Activated CD4-positive, alpha-beta T cell treated with anti-CD3 and anti-CD28 coated beads for 4 hours (primary cell): ENCODE results near the gene GNE.
"Not testable (repeated sequence)": the region's sequence is repeated elsewhere in the genome, so short reads cannot be mapped to it uniquely, and the experiment has no call there.

ENCODE experiments used
- DNase-seq, 2 donors: peaks; one replicate each; pipeline ENCODE4 v3.0.0-alpha.2; 2020

GNE gene

GRCh38 chr9:36204906-36205547 lies 53.2 kb downstream of the GNE start:
- no peak for DNase-seq

GRCh38 chr9:36194326-36195000 lies 63.8 kb downstream of the GNE start:
- DNase-seq = no peak

- no peak for DNase-seq
Observed at GRCh38 chr9:36193023-36193422, 65.2 kb downstream of the GNE start.

- DNase-seq = no peak
Observed at GRCh38 chr9:36192196-36192595, 66.1 kb downstream of the GNE start.

- DNase-seq = no peak
Observed at GRCh38 chr9:36191686-36192085, 66.6 kb downstream of the GNE start.

GRCh38 chr9:36191290-36191645 lies 67.0 kb downstream of the GNE start:
- peak; percentile 42 to 44 for DNase-seq

GRCh38 chr9:36190388-36191289 lies 67.6 kb downstream of the GNE start, which contains the start of gene CLTA:
CLTA (plus strand) TSS chr9:36190921; CDS start chr9:36191057, 136 bp downstream.
- DNase-seq = peak; percentile 90 to 92

- no peak for DNase-seq
Observed at GRCh38 chr9:36189976-36190375, 68.3 kb downstream of the GNE start.

GRCh38 chr9:36188212-36188611 lies 70.0 kb downstream of the GNE start:
- DNase-seq = no peak

- no peak for DNase-seq
Observed at GRCh38 chr9:36187414-36187813, 70.8 kb downstream of the GNE start.

GRCh38 chr9:36180243-36180642 lies 78.0 kb downstream of the GNE start:
- not testable (repeated sequence) for DNase-seq

GRCh38 chr9:36177571-36177970 lies 80.7 kb downstream of the GNE start:
- no peak for DNase-seq

- DNase-seq = not testable (repeated sequence)
Observed at GRCh38 chr9:36176496-36176895, 81.8 kb downstream of the GNE start.

- not testable (repeated sequence) for DNase-seq
Observed at GRCh38 chr9:36175209-36175608, 83.0 kb downstream of the GNE start.

GRCh38 chr9:36174731-36175130 lies 83.5 kb downstream of the GNE start:
- no peak for DNase-seq

GRCh38 chr9:36174271-36174670 lies 84.0 kb downstream of the GNE start:
- DNase-seq = no peak

GRCh38 chr9:36173861-36174260 lies 84.4 kb downstream of the GNE start:
- no peak for DNase-seq

GRCh38 chr9:36170531-36170930 lies 87.7 kb downstream of the GNE start:
- DNase-seq = no peak

- DNase-seq = no peak
Observed at GRCh38 chr9:36169708-36170107, 88.5 kb downstream of the GNE start.

- no peak for DNase-seq
Observed at GRCh38 chr9:36169166-36169565, 89.1 kb downstream of the GNE start, which contains the start of gene CCIN. CCIN (plus strand) TSS chr9:36169388; CDS start chr9:36169503, 115 bp downstream.

GRCh38 chr9:36166168-36166927 lies 91.9 kb downstream of the GNE start:
- DNase-seq = peak; percentile 75 to 80

GRCh38 chr9:36165826-36166167 lies 92.5 kb downstream of the GNE start:
- no peak for DNase-seq

GRCh38 chr9:36164989-36165388 lies 93.3 kb downstream of the GNE start:
- no peak for DNase-seq
